CD8-positive, alpha-beta memory T cell (primary cell): ENCODE data around the gene BCO2. TPM values are rescaled to one million over a fixed set of nuclear protein-coding genes. Genes with fewer than 3 reads are reported as not detected.

ENCODE experiments used
- CTCF ChIA-PET: fragments of 350-600 bp; sonication (Branson Sonifier 250); formaldehyde crosslinking; loops from one replicate; lab custom pipeline; 2021; ENCODE audit warnings: antibody characterized with exemption; lab: Charles Lee
- POLR2A ChIA-PET: fragments of 350-600 bp; sonication (Branson Sonifier 250); formaldehyde crosslinking; loops from one replicate; lab custom pipeline; 2021; ENCODE audit warnings: antibody characterized with exemption; lab: Charles Lee
- DNase-seq, 5 donors: peaks; one replicate each; pipeline versions ENCODE4 v3.0.0 to v3.0.0-alpha.2; 2020 to 2022; ENCODE audit warnings: mixed read lengths in 1 of 5
- H3K27ac ChIP-seq: one replicate; pipeline ENCODE4 v1.7.0; 2013; ENCODE audit warnings: low read depth, mild to moderate bottlenecking, low read length, moderate library complexity
- H3K27me3 ChIP-seq: 2 replicates; pipeline ENCODE4 v1.7.0; 2013; ENCODE audit warnings: low read length, mild to moderate bottlenecking; ENCODE audit not compliant: insufficient read depth, poor library complexity, severe bottlenecking
- H3K36me3 ChIP-seq: 2 replicates; pipeline ENCODE4 v1.7.0; 2013; ENCODE audit warnings: mild to moderate bottlenecking, low read length, moderate library complexity; ENCODE audit not compliant: insufficient read depth
- H3K4me1 ChIP-seq: 2 replicates; pipeline ENCODE4 v1.7.0; 2013; ENCODE audit warnings: mild to moderate bottlenecking, low read length, moderate library complexity; ENCODE audit not compliant: insufficient read depth
- H3K4me3 ChIP-seq: 2 replicates; pipeline ENCODE4 v1.7.0; 2013; ENCODE audit warnings: mild to moderate bottlenecking, low read length
- H3K9me3 ChIP-seq: 2 replicates; pipeline ENCODE4 v1.7.0; 2013; ENCODE audit warnings: mild to moderate bottlenecking, low read length
- H3K27ac Mint-ChIP-seq, 8 donors: one replicate each; pipeline ENCODE4 v1.8.0; 2020 to 2021; ENCODE audit warnings: mixed read lengths in 8 of 8, mild to moderate bottlenecking in 6 of 8, inconsistent platforms in 3 of 8, moderate library complexity in 3 of 8
- H3K27me3 Mint-ChIP-seq, 2 donors: one replicate each; pipeline ENCODE4 v1.8.0; 2020 to 2021; ENCODE audit warnings: mixed read lengths in 2 of 2, mild to moderate bottlenecking in 1 of 2, moderate library complexity in 1 of 2
- H3K36me3 Mint-ChIP-seq, 3 donors: one replicate each; pipeline ENCODE4 v1.8.0; 2020 to 2021; ENCODE audit warnings: mixed read lengths in 3 of 3, inconsistent platforms in 1 of 3, mild to moderate bottlenecking in 1 of 3
- H3K4me1 Mint-ChIP-seq, 3 donors: one replicate each; pipeline ENCODE4 v1.8.0; 2020 to 2021; ENCODE audit warnings: mixed read lengths in 3 of 3, inconsistent platforms in 1 of 3, mild to moderate bottlenecking in 1 of 3
- H3K4me3 Mint-ChIP-seq, 7 donors: one replicate each; pipeline ENCODE4 v1.8.0; 2020 to 2021; ENCODE audit warnings: mixed read lengths in 7 of 7, mild to moderate bottlenecking in 6 of 7, moderate library complexity in 4 of 7, inconsistent platforms in 2 of 7
- H3K9me3 Mint-ChIP-seq, 5 donors: one replicate each; pipeline ENCODE4 v1.8.0; 2020 to 2022; ENCODE audit warnings: mixed read lengths in 5 of 5, mild to moderate bottlenecking in 3 of 5, moderate library complexity in 2 of 5, inconsistent platforms in 1 of 5
- polyA plus RNA-seq: library from polyadenylated mRNA; unstranded; fragments of 300-500 nt; fragmentation: Illumina TruSeq; gene quantifications from one replicate; pipeline ENCODE4 v1.2.3, GENCODE V29; 2021
- total RNA-seq, 2 experiments: library from RNA; stranded (reverse); gene quantifications; one replicate each; pipeline ENCODE4 v1.2.3, GENCODE V29; 2021

The BCO2 gene
- total and polyA plus RNA-seq, 3 experiments from 2014 or later = 0.17 to 1.1 (median 0.84) TPM

DNA sequence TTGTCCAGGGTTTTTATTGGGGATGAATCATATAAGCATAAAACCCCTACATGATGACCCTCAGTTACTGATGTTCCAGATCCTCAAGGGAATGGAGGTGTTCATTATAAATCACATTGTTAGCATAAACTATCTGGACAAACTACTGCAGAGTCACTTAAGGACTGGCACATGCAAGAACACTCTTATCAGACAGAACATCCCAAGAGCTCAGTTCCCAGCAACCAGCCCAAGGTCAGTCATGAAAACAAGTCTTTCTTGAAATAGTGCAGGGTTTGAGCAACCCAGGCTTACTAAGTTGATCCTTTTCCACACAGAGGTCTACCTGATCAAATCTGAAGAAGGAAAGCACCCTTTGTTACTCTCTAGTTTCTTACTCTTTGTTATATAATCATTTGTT is 37.4 kb downstream of the BCO2 start:
- no peaks in the 10 kb centered on the region for H3K4me1 ChIP-seq
- H3K4me1 Mint-ChIP-seq = peaks cover 0 to 5% (median 0%) of the 10 kb centered on the region in 3 donors
- ChIA-PET POLR2A (no interaction called here), CTCF (interaction anchor here (0.6 to 3.4 kb wide), 3 partner anchors 68 to 343 kb away, joined by 3 to 20 read pairs (median 3); no protein-coding TSS in a partner anchor)
- DNase-seq = no peak
- H3K27me3 Mint-ChIP-seq = peaks cover 2 to 20% of the 10 kb centered on the region in 2 donors
- H3K4me3 Mint-ChIP-seq = no peak overlapping the region
- H3K4me3 ChIP-seq = no peak overlapping the region
- H3K27me3 ChIP-seq = no peaks in the 10 kb centered on the region
- no peaks in the 10 kb centered on the region for H3K36me3 ChIP-seq
- H3K36me3 Mint-ChIP-seq = no peaks in the 10 kb centered on the region
- H3K9me3 Mint-ChIP-seq = no peaks in the 10 kb centered on the region
- no peaks in the 10 kb centered on the region for H3K9me3 ChIP-seq
- no peak overlapping the region for H3K27ac ChIP-seq
- no peak overlapping the region for H3K27ac Mint-ChIP-seq

DNA sequence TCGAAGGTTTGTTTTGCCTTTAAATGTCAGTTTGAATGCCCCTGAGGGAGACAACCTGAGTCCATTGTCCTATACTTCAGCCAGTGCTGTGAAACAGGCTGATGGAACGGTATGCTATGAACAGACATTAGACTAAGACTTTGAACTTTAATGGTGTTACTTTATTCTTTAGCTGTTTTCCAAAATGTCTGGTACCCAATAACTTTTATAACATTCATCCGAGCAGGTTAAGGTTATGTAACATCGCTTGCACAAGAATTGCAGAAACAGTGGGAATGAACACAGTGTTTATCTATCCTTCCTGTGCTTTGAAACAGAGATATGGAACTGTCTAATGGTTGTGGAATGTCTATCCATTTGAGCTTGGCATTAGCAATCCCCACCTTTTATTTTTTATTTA is 38.4 kb downstream of the BCO2 start:
- H3K4me3 ChIP-seq = no peak overlapping the region
- CTCF ChIA-PET = interaction anchor here (3.4 kb wide), 1 partner anchor 66 kb away, joined by 20 read pairs; no protein-coding TSS in a partner anchor
- Mint-ChIP-seq H3K36me3 (no peaks in the 10 kb centered on the region), H3K4me1 (peaks cover 0 to 5% (median 0%) of the 10 kb centered on the region in 3 donors), H3K27ac (no peak overlapping the region), H3K9me3 (no peaks in the 10 kb centered on the region), H3K27me3 (peaks cover 0 to 15% of the 10 kb centered on the region in 2 donors), H3K4me3 (no peak overlapping the region)
- H3K27me3 ChIP-seq = no peaks in the 10 kb centered on the region
- no peaks in the 10 kb centered on the region for H3K4me1 ChIP-seq
- no peaks in the 10 kb centered on the region for H3K36me3 ChIP-seq
- DNase-seq = no peak
- POLR2A ChIA-PET = no interaction called here
- no peaks in the 10 kb centered on the region for H3K9me3 ChIP-seq
- H3K27ac ChIP-seq = no peak overlapping the region

DNA sequence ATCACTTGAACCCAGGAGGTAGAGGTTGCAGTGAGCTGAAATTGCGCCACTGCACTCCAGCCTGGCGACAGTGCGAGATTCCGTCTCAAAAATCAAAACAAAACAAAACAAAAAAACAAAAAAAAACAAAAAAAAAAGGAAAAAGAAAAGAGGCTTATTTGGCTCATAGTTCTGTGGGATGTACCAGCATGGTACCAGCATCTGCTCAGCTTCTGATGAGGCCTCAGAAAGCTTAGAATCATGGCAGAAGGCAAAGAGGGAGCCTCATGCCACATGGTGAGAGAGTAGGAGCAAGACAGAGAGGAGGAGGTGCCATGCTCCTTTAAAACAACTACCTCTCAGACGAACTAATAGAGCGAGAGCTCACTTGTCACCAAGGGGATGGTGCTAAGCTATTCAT is 40.3 kb downstream of the BCO2 start:
- Histone ChIP-seq H3K36me3 (no peaks in the 10 kb centered on the region), H3K9me3 (no peaks in the 10 kb centered on the region), H3K4me3 (no peak overlapping the region), H3K27me3 (no peaks in the 10 kb centered on the region), H3K27ac (no peak overlapping the region), H3K4me1 (no peaks in the 10 kb centered on the region)
- H3K9me3 Mint-ChIP-seq = no peaks in the 10 kb centered on the region
- no peaks in the 10 kb centered on the region for H3K36me3 Mint-ChIP-seq
- POLR2A ChIA-PET = no interaction called here
- CTCF ChIA-PET = interaction anchor here (3.4 kb wide), 1 partner anchor 65 kb away, joined by 20 read pairs; no protein-coding TSS in a partner anchor
- no peak overlapping the region for H3K4me3 Mint-ChIP-seq
- H3K4me1 Mint-ChIP-seq = peaks cover 4 to 8% (median 5%) of the 10 kb centered on the region in 3 donors
- peaks cover 0 to 9% of the 10 kb centered on the region in 2 donors for H3K27me3 Mint-ChIP-seq
- H3K27ac Mint-ChIP-seq = no peak overlapping the region
- DNase-seq = no peak

DNA sequence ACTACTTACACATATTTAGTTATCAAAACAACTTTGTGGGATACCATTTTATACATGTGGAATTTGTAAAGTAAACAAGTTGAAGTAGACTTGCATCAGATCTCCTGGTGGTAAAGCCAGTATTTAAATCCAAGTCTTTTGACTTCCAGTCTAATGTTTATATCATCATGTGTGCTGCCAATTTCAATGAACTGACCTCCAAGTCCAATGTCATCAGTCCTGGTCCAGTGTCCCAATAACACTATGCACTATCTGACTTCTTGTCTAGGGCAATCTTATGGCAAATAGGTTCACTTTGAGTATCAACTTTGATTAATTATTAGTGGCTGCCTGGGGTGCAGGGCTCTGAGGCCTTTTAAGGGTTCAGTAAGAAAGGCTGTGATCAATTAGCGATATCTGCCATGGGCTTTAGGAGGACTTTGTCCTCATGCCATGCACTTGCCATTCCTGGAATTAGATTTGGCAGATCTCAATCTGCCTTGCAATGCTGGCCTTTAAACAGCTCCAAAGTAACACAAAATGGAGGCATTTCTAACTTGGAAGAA is 41.3 kb downstream of the BCO2 start:
- POLR2A ChIA-PET = no interaction called here
- H3K4me3 Mint-ChIP-seq = no peak overlapping the region

DNA sequence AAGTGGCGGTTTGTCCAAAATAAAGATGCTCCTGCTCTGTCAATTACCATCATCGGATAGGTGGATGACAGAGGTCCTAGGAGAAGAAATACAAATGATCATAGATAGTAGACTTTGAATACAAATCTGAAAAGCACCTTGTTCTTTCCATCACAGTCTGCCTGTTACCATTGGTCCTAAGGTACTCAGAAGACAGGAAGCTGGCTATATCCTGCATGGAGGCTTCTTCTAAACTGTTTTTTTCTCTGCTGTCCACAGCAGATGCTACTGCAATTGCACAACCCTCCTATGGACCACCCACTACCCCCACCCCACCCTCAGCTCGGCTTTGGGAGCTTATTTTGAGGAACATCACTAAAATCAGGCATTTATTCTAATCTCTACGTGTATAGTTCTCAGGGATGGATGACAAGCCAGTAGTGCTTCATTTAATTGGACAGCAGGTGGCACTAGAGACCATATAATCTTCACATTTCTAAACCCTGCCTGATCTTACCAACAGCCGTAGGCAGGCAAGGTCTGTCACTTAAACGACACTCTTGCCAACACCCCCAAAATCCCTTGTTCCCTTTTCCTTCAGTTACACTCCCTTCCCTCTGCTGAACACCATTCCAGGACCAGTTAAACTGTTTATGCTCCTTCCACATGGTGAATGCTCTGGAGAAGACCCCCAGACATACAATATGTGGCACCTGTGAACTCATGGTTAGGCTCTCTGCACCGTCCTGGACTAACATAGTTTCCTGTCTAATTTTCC is 44.3 kb downstream of the BCO2 start:
- peaks cover 2 to 5% (median 4%) of the 10 kb centered on the region in 3 donors for H3K4me1 Mint-ChIP-seq
- CTCF ChIA-PET = interaction anchor here (0.9 to 8.4 kb wide), 14 partner anchors 10 to 1579 kb away, joined by 3 to 198 read pairs (median 4); no protein-coding TSS in a partner anchor
- POLR2A ChIA-PET = interaction anchor here (0.6 kb wide), 1 partner anchor 60 kb away, joined by 3 read pairs; no protein-coding TSS in a partner anchor

More for the DNA sequence above, 41.3 kb downstream of the BCO2 start:
- no peaks in the 10 kb centered on the region for H3K9me3 ChIP-seq
- CTCF ChIA-PET = interaction anchor here (8.4 kb wide), 1 partner anchor 62 kb away, joined by 198 read pairs; no protein-coding TSS in a partner anchor
- no peaks in the 10 kb centered on the region for H3K27me3 ChIP-seq
- DNase-seq = no peak
- no peaks in the 10 kb centered on the region for H3K4me1 ChIP-seq
- no peak overlapping the region for H3K4me3 ChIP-seq
- H3K9me3 Mint-ChIP-seq = no peaks in the 10 kb centered on the region
- H3K27ac Mint-ChIP-seq = no peak overlapping the region
- no peaks in the 10 kb centered on the region for H3K36me3 Mint-ChIP-seq
- H3K36me3 ChIP-seq = no peaks in the 10 kb centered on the region
- no peak overlapping the region for H3K27ac ChIP-seq
- H3K4me1 Mint-ChIP-seq = peaks cover 3 to 5% (median 4%) of the 10 kb centered on the region in 3 donors
- peaks cover 0 to 9% of the 10 kb centered on the region in 2 donors for H3K27me3 Mint-ChIP-seq

DNA sequence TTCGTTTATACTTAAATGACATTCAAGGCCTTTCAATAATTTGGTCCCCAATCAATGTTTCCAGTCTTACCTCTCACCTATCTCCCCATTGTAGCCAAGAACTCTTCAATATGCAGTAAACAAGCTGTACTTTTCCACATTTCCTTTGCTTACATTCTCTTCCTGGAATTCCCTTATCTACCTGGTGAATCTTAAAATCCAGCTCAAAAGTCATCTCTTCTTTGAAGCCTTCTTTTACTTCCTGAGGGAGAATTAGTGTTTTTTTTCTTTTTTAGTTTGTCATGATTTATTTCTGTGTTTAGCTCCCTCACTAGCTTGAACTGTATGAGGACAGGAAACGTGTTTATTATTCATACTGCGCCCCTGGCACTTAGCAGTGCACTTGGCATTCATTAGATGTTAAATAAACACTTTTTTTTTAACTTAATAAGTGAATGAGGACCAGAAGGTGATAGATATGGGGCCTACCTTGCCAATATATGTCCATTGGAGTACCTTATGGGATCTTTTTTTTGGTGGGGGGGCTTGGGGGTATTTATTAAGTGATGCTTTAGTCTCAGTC is 46.0 kb downstream of the BCO2 start:
- no peaks in the 10 kb centered on the region for H3K9me3 Mint-ChIP-seq
- CTCF ChIA-PET = interaction anchor here (0.9 to 8.4 kb wide), 5 partner anchors 11 to 367 kb away, joined by 4 to 198 read pairs (median 4); no protein-coding TSS in a partner anchor
- Histone ChIP-seq H3K4me1 (no peaks in the 10 kb centered on the region), H3K27ac (no peak overlapping the region), H3K9me3 (no peaks in the 10 kb centered on the region), H3K4me3 (no peak overlapping the region), H3K36me3 (no peaks in the 10 kb centered on the region), H3K27me3 (no peaks in the 10 kb centered on the region)
- no peaks in the 10 kb centered on the region for H3K27me3 Mint-ChIP-seq
- DNase-seq = no peak
- peaks cover 0 to 4% (median 0%) of the 10 kb centered on the region in 3 donors for H3K36me3 Mint-ChIP-seq
- no peak overlapping the region for H3K27ac Mint-ChIP-seq
- no peak overlapping the region for H3K4me3 Mint-ChIP-seq
- H3K4me1 Mint-ChIP-seq = peaks cover 4 to 10% (median 7%) of the 10 kb centered on the region in 3 donors
- POLR2A ChIA-PET = interaction anchor here (1.2 kb wide), 1 partner anchor 59 kb away, joined by 3 read pairs; no protein-coding TSS in a partner anchor

More for the DNA sequence above, 44.3 kb downstream of the BCO2 start:
- Histone ChIP-seq H3K27ac (no peak overlapping the region), H3K36me3 (no peaks in the 10 kb centered on the region), H3K4me3 (no peak overlapping the region), H3K9me3 (no peaks in the 10 kb centered on the region), H3K27me3 (no peaks in the 10 kb centered on the region), H3K4me1 (no peaks in the 10 kb centered on the region)
- no peaks in the 10 kb centered on the region for H3K27me3 Mint-ChIP-seq
- peak overlapping the region in 1 of 7 donors; percentile 41 for H3K4me3 Mint-ChIP-seq
- peak in 4 of 5 donors; percentile 18 to 68 (median 59) for DNase-seq
- no peaks in the 10 kb centered on the region for H3K9me3 Mint-ChIP-seq
- H3K27ac Mint-ChIP-seq = peak overlapping the region in 5 of 8 donors; percentile 4 to 78 (median 27)
- no peaks in the 10 kb centered on the region for H3K36me3 Mint-ChIP-seq

DNA sequence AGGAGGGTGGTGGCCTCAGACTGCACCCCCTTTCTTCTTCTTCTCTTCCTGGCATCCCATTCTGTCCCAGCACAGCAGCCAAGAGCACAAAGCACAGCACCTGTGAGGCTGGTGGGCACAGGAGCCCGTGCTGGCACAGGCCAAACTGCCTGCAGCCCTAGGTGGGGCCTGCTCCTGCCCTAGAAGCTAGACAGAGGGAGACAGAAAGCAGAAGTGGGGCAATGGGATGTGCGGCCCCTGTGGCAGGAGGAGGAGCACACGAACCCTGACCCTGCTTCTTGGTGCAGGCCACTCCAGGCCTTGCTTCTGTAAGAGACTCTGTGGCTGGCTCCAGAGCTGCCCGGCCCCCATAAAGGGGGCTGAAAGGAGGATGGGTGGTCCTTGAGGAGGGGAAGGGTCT is 47.0 kb downstream of the BCO2 start:
- CTCF ChIA-PET = interaction anchor here (8.4 kb wide), 1 partner anchor 56 kb away, joined by 198 read pairs; no protein-coding TSS in a partner anchor
- Mint-ChIP-seq H3K4me1 (peaks cover 10 to 18% (median 15%) of the 10 kb centered on the region in 3 donors), H3K9me3 (no peaks in the 10 kb centered on the region), H3K36me3 (peaks cover 0 to 11% (median 0%) of the 10 kb centered on the region in 3 donors), H3K4me3 (no peak overlapping the region), H3K27me3 (no peaks in the 10 kb centered on the region), H3K27ac (peak overlapping the region in 2 of 8 donors; percentile 19 to 50)
- Histone ChIP-seq H3K4me1 (peaks cover 4% of the 10 kb centered on the region), H3K4me3 (no peak overlapping the region), H3K27ac (no peak overlapping the region), H3K27me3 (no peaks in the 10 kb centered on the region), H3K36me3 (no peaks in the 10 kb centered on the region), H3K9me3 (no peaks in the 10 kb centered on the region)
- POLR2A ChIA-PET = no interaction called here
- no peak for DNase-seq
